HepG2 (cell line): ENCODE measurements around the gene COPS9.

Experiments used
- KLF16 ChIP-seq, 2 experiments: sonication (generic) in 1 of 2; formaldehyde crosslinking in 1 of 2; IDR thresholded peaks; 2 replicates each; pipeline versions ENCODE4 v1.6.1 to v1.8.0; 2016 to 2023; ENCODE audit warnings: missing genetic modification reagents in 2 of 2, missing compliant biosample characterization in 1 of 2
- POLR2A ChIP-seq, 2 experiments: IDR thresholded peaks; 2 replicates each; pipeline ENCODE4 v1.6.1; 2011; ENCODE audit warnings: low read depth in 2 of 2, low read length in 2 of 2, mild to moderate bottlenecking in 1 of 2, moderate library complexity in 1 of 2; ENCODE audit not compliant: insufficient read depth in 1 of 2

DNA sequence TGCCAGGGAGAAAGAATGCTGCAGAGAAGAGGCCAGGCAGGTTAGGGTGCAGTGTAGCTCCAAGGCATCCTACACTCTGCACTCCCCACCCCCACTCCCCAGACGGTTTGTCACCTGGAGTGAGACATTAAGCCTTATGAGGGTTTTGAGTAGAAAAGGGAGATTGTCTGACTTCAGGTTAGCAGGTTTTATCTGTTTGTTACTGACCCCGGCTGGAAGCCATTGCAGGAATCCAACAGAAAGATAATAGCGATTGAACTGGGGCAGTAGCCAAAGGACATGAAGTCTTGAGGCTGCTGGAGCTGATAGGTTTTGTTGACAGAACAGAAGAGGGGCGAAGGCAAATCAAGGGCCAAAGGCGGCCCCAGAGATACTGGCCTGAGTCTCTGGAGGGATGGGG, 46.8 kb downstream of the COPS9 start:
- TF ChIP-seq POLR2A (IDR thresholded peaks at IDR 0.05; ENCODE audit: insufficient read depth in 1 of 2, low read depth in 2 of 2, low read length in 2 of 2) (no peak), KLF16 (CRISPR knock-in tag; IDR thresholded peaks at IDR 0.05) (no peak)
